Activated T-helper 2 cell treated with anti-CD3 and anti-CD28 coated beads, Interferon-gamma antibody, Interleukin-2, Interleukin-4, amounts not matched to agents 10 μg/mL and 5 μg/mL and 100 μg/mL, durations not matched to agents 14 hours and 24 hours and 36 hours (primary cell): ENCODE data around the gene ZNF445. TPM values are rescaled to one million over a fixed set of nuclear protein-coding genes. Genes with fewer than 3 reads are reported as not detected.

ENCODE experiments used
- DNase-seq: peaks from one replicate; pipeline ENCODE4 v3.0.0; 2021; ENCODE audit warnings: low spot score
- H3K27ac Mint-ChIP-seq: one replicate; pipeline ENCODE4 v1.8.0; 2021; ENCODE audit warnings: mixed read lengths
- H3K27me3 Mint-ChIP-seq: one replicate; pipeline ENCODE4 v1.8.0; 2021; ENCODE audit warnings: low read depth, mixed read lengths
- H3K36me3 Mint-ChIP-seq: one replicate; pipeline ENCODE4 v1.8.0; 2021; ENCODE audit warnings: low read depth, mixed read lengths
- H3K4me1 Mint-ChIP-seq: one replicate; pipeline ENCODE4 v1.8.0; 2021; ENCODE audit warnings: low read depth, mixed read lengths
- H3K4me3 Mint-ChIP-seq: one replicate; pipeline ENCODE4 v1.8.0; 2021; ENCODE audit warnings: low read depth, mild to moderate bottlenecking, moderate library complexity, mixed read lengths
- H3K9me3 Mint-ChIP-seq: one replicate; pipeline ENCODE4 v1.8.0; 2021; ENCODE audit warnings: mixed read lengths
- intact Hi-C: fragments of 100-400 bp; cut with micrococcal nuclease; formaldehyde crosslinking; loops from one replicate; pipeline ENCODE4 v1.15.1; 2023
- total RNA-seq: library from RNA; stranded (reverse); gene quantifications from 2 replicates; pipeline ENCODE4 v1.2.3, GENCODE V29; 2022

Gene ZNF445
- 22.6 and 24.0 TPM in 2 replicates for total RNA-seq

GRCh38 chr3:44477312-44478030, at the start of gene ZNF445:
Gene ZNF445, minus strand, starts transcription at chr3:44477670. Its CDS starts 22,121 bp downstream, at chr3:44455549.
- peak; percentile 76 for DNase-seq
- H3K4me3 Mint-ChIP-seq: peak within 1 kb of the TSS; percentile 91
- peaks cover 8% of the 10 kb centered on the region for H3K36me3 Mint-ChIP-seq
- intact Hi-C loops: loop anchor here (1.0 to 10.0 kb wide), 5 partner anchors 33 to 287 kb away; partner anchors contain the start of genes KIAA1143, KIF15 and TCAIM
- H3K27me3 Mint-ChIP-seq: no peaks in the 10 kb centered on the region
- peaks cover 27% of the 10 kb centered on the region for H3K4me1 Mint-ChIP-seq
- peak within 1 kb of the TSS; percentile 82 for H3K27ac Mint-ChIP-seq
- H3K9me3 Mint-ChIP-seq: no peaks in the 10 kb centered on the region

GRCh38 chr3:44525060-44525459, 47.6 kb upstream of the ZNF445 start:
- DNase-seq: no peak
- Mint-ChIP-seq H3K9me3 (no peaks in the 10 kb centered on the region), H3K36me3 (no peaks in the 10 kb centered on the region), H3K4me3 (no peak overlapping the region), H3K27me3 (peaks cover 25% of the 10 kb centered on the region), H3K4me1 (no peaks in the 10 kb centered on the region), H3K27ac (no peak overlapping the region)
- intact Hi-C loops: no loop called here

- H3K4me3 Mint-ChIP-seq: no peak overlapping the region
- H3K27ac Mint-ChIP-seq: no peak overlapping the region
- intact Hi-C loops: no loop called here
- no peaks in the 10 kb centered on the region for H3K36me3 Mint-ChIP-seq
- peaks cover 6% of the 10 kb centered on the region for H3K4me1 Mint-ChIP-seq
- no peak for DNase-seq
- no peaks in the 10 kb centered on the region for H3K9me3 Mint-ChIP-seq
- H3K27me3 Mint-ChIP-seq: peaks cover 31% of the 10 kb centered on the region
Observed at GRCh38 chr3:44522494-44522933, 45.0 kb upstream of the ZNF445 start.

- Mint-ChIP-seq H3K36me3 (no peaks in the 10 kb centered on the region), H3K4me1 (peaks cover 6% of the 10 kb centered on the region), H3K27me3 (peaks cover 31% of the 10 kb centered on the region), H3K9me3 (no peaks in the 10 kb centered on the region), H3K27ac (no peak overlapping the region), H3K4me3 (no peak overlapping the region)
- intact Hi-C loops: no loop called here
- DNase-seq: no peak
Observed at GRCh38 chr3:44521721-44522120, 44.3 kb upstream of the ZNF445 start.

- H3K27ac Mint-ChIP-seq: no peak overlapping the region
- DNase-seq: no peak
- H3K9me3 Mint-ChIP-seq: no peaks in the 10 kb centered on the region
- H3K4me3 Mint-ChIP-seq: no peak overlapping the region
- H3K4me1 Mint-ChIP-seq: peaks cover 6% of the 10 kb centered on the region
- peaks cover 27% of the 10 kb centered on the region for H3K27me3 Mint-ChIP-seq
- intact Hi-C loops: no loop called here
- no peaks in the 10 kb centered on the region for H3K36me3 Mint-ChIP-seq
Observed at GRCh38 chr3:44518782-44519156, 41.3 kb upstream of the ZNF445 start.

GRCh38 chr3:44516230-44516629, 38.8 kb upstream of the ZNF445 start:
- H3K27ac Mint-ChIP-seq: no peak overlapping the region
- peaks cover 8% of the 10 kb centered on the region for H3K4me1 Mint-ChIP-seq
- intact Hi-C loops: no loop called here
- H3K36me3 Mint-ChIP-seq: no peaks in the 10 kb centered on the region
- no peaks in the 10 kb centered on the region for H3K9me3 Mint-ChIP-seq
- H3K27me3 Mint-ChIP-seq: peaks cover 13% of the 10 kb centered on the region
- no peak overlapping the region for H3K4me3 Mint-ChIP-seq
- no peak for DNase-seq

GRCh38 chr3:44513513-44513912, 36.0 kb upstream of the ZNF445 start:
- no peak overlapping the region for H3K27ac Mint-ChIP-seq
- intact Hi-C loops: loop anchor here (5.0 kb wide), 2 partner anchors 191 to 249 kb away; partner anchors contain the start of genes KIAA1143 and KIF15

GRCh38 chr3:44511238-44511566, 33.7 kb upstream of the ZNF445 start:
- peak overlapping the region; percentile 94 for H3K27ac Mint-ChIP-seq
- H3K4me1 Mint-ChIP-seq: peaks cover 19% of the 10 kb centered on the region
- DNase-seq: no peak
- intact Hi-C loops: loop anchor here (5.0 kb wide), 2 partner anchors 189 to 251 kb away; partner anchors contain the start of genes KIAA1143 and KIF15
- peaks cover 26% of the 10 kb centered on the region for H3K36me3 Mint-ChIP-seq
- no peaks in the 10 kb centered on the region for H3K27me3 Mint-ChIP-seq
- H3K9me3 Mint-ChIP-seq: peaks cover 12% of the 10 kb centered on the region
- peak overlapping the region; percentile 93 for H3K4me3 Mint-ChIP-seq

More at GRCh38 chr3:44513513-44513912, 36.0 kb upstream of the ZNF445 start:
- no peaks in the 10 kb centered on the region for H3K9me3 Mint-ChIP-seq
- H3K4me1 Mint-ChIP-seq: peaks cover 18% of the 10 kb centered on the region
- no peak overlapping the region for H3K4me3 Mint-ChIP-seq
- peaks cover 8% of the 10 kb centered on the region for H3K36me3 Mint-ChIP-seq
- peaks cover 4% of the 10 kb centered on the region for H3K27me3 Mint-ChIP-seq
- DNase-seq: no peak

- peak overlapping the region; percentile 93 for H3K4me3 Mint-ChIP-seq
- peak overlapping the region; percentile 84 for H3K27ac Mint-ChIP-seq
- no peak for DNase-seq
- intact Hi-C loops: loop anchor here (1.0 to 5.0 kb wide), 5 partner anchors 33 to 252 kb away; partner anchors contain the start of genes KIAA1143, KIF15, TCAIM and ZNF445
- H3K4me1 Mint-ChIP-seq: peaks cover 19% of the 10 kb centered on the region
- no peaks in the 10 kb centered on the region for H3K27me3 Mint-ChIP-seq
- peaks cover 25% of the 10 kb centered on the region for H3K9me3 Mint-ChIP-seq
- H3K36me3 Mint-ChIP-seq: peaks cover 38% of the 10 kb centered on the region
Observed at GRCh38 chr3:44510000-44510368, 32.5 kb upstream of the ZNF445 start.

- Mint-ChIP-seq H3K4me1 (peaks cover 19% of the 10 kb centered on the region), H3K27me3 (no peaks in the 10 kb centered on the region), H3K9me3 (peaks cover 26% of the 10 kb centered on the region), H3K36me3 (peaks cover 40% of the 10 kb centered on the region), H3K27ac (peak overlapping the region; percentile 62), H3K4me3 (peak overlapping the region; percentile 93)
- intact Hi-C loops: loop anchor here (1.0 kb wide), 1 partner anchor 70 kb away; no protein-coding TSS in a partner anchor
- no peak for DNase-seq
Observed at GRCh38 chr3:44509393-44509921, 32.0 kb upstream of the ZNF445 start.

GRCh38 chr3:44506961-44507360, 29.5 kb upstream of the ZNF445 start:
- no peak overlapping the region for H3K4me3 Mint-ChIP-seq
- no peak for DNase-seq
- no peaks in the 10 kb centered on the region for H3K27me3 Mint-ChIP-seq
- H3K9me3 Mint-ChIP-seq: peaks cover 45% of the 10 kb centered on the region
- peaks cover 19% of the 10 kb centered on the region for H3K4me1 Mint-ChIP-seq
- no peak overlapping the region for H3K27ac Mint-ChIP-seq
- H3K36me3 Mint-ChIP-seq: peaks cover 60% of the 10 kb centered on the region
- intact Hi-C loops: no loop called here

- no peak overlapping the region for H3K4me3 Mint-ChIP-seq
- peaks cover 49% of the 10 kb centered on the region for H3K9me3 Mint-ChIP-seq
- peaks cover 64% of the 10 kb centered on the region for H3K36me3 Mint-ChIP-seq
- H3K27ac Mint-ChIP-seq: no peak overlapping the region
- DNase-seq: no peak
- H3K4me1 Mint-ChIP-seq: peaks cover 18% of the 10 kb centered on the region
- intact Hi-C loops: no loop called here
- H3K27me3 Mint-ChIP-seq: no peaks in the 10 kb centered on the region
Observed at GRCh38 chr3:44506556-44506955, 29.1 kb upstream of the ZNF445 start.

- DNase-seq: no peak
- peaks cover 67% of the 10 kb centered on the region for H3K9me3 Mint-ChIP-seq
- H3K36me3 Mint-ChIP-seq: peaks cover 84% of the 10 kb centered on the region
- H3K4me1 Mint-ChIP-seq: peaks cover 13% of the 10 kb centered on the region
- no peaks in the 10 kb centered on the region for H3K27me3 Mint-ChIP-seq
- H3K27ac Mint-ChIP-seq: no peak overlapping the region
- no peak overlapping the region for H3K4me3 Mint-ChIP-seq
- intact Hi-C loops: no loop called here
Observed at GRCh38 chr3:44504566-44504965, 27.1 kb upstream of the ZNF445 start.
